GM18861 (cell line): ENCODE measurements around the gene EXTL1.

Experiments
- ATAC-seq: cut with Tn5 transposase; IDR thresholded peaks from one replicate; pipeline ENCODE4 v1.9.1; 2021; ENCODE audit not compliant: unreplicated experiment

Gene EXTL1

DNA sequence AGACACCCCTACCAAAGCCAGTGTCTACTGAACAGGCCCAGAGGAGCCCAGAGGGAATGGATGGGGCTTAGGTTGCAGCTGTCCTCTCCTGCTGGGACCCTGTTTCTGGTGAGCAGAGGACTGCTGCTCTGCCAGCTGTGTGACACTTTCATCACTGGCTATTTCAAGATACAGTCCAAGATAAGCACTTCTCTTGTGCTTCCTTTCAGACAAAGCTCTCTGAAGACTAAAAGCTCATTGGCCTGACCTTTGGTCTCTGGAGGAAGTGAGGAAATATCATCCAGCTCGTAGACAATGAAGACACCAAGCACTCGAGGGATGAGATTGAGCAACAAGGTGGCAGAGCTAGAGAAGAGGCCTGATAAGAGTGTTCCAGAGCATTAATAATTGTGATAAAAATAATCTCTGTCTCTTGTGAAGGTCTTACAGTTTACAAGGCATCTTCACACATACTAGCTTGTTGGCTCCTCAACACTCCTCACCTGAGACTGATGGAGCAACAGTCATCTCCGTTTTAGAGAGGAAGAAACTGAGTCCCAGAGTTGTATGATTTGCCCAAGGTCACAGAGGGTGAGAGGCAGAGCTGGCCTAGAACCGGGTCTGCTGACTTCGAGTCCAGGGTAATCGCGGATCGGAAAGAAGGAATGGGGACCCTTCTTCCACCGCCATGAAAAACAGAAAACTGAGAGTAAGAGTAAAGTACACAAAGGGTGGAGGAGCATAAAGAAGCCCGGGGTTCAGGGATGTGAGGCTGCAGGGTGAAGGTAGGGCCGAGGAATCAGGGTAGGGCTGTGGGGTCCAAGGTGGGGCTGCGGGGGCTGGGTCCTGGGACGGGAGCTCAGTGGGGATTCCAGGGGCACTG is 24.4 kb upstream of the EXTL1 start:
- no peak for ATAC-seq

DNA sequence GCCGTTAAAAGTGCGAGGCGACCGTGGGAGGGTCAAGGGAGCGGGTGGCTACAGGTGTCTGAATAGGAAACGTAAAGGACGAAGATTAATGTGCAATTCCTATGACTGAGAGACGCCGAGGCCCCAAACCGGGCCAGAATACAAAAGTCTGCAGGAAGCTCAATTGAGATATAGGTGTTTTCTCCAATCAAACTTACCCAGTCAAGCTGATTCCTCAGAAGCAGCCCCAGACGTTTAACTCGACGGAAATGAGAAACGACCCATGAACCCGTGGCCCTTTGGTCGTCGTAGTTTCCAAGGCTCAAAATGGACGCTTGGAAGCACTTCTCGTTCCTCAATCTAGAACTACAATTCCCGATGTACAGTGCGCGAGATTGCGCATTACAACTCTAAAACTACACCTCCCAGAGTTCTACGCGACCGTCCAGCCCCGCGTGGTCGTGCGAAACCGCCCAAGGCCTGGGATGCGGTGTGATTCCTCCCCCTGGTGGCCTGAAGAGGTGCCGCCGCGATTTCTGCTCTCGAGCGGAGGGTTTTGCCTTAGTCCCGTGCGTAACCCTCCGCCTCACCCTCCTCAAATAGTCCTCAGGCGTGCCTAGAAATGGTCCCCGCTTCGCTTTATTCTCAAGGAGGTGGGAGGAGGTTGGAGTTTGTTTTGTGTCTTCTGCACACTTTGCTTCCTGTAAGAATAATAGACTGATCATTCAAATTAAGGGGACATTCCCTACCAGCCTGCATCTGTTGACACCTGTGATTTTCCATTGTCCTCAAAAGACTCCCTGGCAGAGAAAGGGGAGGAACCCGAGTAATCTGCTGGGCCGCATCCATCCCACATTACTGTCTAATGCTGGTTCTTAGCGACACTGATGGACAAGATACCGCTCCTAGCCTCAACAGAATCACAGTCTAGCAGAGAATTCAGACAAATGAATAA is 23.5 kb upstream of the EXTL1 start, which contains the start of gene PAFAH2:
Gene PAFAH2 (minus strand): TSS at position 236 of the 934 bp plus-strand sequence. CDS start 7,247 bp downstream, outside the sequence.
- ATAC-seq: peak; percentile 95

DNA sequence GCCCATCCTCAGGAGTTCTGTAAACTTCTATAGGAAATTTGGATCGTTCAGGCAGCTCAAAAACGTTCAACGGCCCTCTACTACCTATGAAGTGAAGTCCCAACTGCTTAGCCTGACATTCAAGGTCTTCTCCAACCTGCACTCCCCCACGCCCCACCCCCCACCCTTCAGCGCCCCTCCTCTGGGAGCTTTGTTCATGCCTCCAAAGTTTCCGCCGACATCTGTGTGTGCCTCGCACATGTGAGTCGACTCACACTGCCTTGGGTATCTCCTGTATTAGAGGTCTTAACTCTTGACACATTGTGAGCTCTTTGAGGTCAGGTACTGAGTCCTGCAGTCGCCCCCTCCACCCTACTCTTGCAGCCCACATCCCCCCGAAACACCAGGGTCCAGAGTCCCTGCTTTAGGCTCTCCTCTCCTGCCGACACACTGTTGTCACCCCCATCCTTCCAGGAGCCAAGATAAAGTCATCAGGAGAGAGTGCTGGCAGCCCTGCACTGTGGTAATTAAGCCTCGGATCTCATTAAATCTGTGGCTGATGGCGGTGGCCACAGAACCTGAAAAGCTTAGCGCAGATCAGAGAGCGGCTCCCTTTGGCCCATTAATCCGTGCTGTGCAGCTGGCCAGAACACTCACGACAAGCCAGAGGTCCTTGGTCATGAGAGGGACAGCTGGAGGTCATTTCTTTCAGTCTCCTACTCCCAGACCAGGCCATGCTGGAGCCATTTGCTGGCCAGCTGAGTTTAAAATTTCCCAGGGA is 22.4 kb upstream of the EXTL1 start:
- ATAC-seq: no peak

DNA sequence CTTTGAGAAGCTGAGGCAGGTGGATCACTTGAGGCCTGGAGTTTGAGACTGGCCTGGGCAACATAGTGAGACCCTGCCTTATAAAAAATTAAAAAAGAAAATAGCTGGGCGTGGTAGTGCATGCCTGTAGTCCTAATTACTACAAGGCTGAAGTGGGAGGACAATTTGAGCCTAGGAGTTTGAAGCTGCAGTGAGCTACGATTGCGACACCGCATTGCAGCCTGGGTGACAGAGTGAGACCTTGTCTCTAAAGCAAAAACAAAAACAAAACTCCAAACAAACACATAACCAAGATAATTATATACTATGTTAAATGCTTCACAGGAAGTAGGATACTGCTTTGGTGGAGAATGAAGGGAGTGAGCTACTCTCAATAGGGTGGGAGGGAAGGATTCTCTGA is 18.3 kb upstream of the EXTL1 start:
- no peak for ATAC-seq

DNA sequence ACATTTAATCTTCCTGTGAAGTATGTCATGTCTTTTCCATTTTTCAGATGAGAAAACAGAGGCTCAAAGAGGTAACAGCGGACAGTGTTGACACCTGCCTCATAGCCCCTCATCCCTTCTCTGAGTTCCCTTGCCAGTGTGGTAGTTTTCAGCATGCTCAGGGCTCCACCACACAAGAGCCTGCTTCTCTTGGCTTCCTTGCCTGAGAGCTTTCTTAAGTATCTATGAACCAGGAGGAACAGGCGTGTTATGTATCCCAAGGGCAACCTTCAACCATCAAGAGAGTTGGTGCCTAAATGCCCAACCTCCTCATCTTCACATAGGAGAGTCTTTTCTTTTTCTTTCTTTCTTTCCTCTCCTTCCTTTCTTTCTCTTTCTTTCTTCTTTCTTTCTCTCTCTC is 17.8 kb upstream of the EXTL1 start:
- no peak for ATAC-seq

DNA sequence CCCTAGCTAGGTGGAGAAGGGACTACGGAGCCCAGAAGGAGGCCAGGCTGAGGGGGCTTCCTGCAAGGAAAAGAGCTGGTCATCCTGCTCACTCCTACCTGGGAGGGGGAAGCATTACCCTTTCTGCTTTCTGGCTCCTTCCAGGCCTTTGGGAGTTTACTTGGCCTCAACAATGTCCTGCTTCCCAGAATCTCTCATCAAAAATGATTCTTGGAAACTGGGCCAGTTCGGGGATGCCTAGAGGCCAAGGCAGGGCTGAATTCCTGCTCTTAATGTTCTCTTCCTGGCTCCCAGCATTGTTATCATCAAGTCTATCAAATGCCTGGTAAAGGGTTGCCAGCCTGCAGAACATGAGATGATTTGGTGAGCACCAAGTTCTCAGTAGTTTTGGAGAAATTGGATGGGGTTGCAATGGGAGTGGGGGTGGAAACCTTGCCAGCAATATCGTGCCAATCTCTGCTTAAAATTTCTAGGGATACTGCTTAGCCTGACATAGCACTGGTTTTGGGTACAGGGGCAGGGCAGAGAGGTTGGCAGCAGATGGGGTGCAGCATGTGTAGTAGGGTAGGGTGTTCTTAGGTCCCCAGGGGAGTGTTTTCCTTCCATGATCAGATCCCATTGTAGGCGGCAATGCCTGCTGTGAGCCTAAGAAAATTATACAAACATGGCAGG is 16.0 kb upstream of the EXTL1 start:
- no peak for ATAC-seq

DNA sequence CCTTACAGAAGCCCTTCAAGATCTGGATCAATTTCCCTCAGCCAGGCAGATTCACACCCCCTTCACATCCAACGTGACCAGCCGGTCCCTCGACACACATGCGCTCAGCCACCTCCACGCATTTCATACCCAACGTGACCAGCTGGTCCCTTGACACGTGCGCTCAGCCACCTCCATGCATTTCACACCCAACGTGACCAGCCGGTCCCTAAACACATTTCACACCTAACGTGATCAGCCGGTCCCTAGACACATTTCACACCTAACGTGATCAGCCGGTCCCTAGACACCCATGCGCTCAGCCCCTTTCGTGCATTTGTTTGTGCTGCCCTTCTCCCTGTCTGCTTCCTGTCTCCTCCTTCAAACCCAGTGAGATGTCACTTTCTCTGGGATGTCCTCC is 14.9 kb upstream of the EXTL1 start:
- ATAC-seq: no peak

DNA sequence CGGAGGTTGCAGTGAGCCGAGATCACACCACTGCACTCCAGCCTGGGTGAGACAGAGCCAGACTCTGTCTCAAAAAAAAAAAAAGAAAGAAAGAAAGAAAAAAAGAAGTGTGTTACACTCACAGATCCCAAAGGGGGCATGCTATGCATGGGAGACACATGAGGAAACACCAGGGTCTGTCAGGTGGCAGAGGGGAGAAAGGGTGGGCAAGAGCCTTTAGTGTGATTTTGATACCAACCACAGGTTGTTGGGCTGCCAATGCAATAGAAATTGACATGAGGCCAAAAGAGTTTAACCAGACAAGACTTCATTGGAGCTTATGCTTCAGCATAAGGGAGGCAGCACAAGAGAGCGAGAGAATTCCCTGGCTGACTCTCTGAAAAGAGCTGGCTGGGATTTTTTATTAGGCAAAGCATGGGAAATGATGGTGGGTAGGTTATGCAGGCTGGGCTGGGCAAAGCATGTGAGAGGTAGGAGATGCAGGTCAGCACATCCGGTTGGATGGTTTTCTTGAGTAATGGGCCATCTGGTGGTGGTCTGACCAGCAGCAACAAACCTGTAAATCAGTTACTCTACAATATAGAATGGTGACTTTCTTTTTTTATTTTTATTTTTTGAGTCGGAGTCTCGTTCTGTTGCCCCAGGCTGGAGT is 11.7 kb upstream of the EXTL1 start:
- ATAC-seq: no peak

DNA sequence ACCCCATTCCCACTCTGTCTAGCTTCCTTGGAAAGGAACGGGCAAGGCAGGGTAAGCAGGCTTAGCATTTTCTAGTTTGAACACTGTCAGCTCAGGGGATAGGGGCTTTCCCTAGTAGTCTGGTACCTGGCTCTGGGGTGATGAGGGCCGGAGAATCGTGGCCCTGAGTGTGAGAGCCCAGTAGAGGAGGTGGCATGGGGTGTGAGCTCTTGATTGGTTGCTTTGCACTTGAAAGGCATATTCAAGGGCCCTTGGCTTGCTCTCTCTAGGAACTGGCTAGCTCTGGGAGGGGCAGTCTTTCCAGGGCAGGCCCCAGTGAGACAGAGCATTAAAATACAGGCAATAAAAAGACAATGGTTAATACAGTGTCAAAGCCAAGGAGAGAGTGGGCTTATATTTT is 10.8 kb upstream of the EXTL1 start:
- ATAC-seq: no peak

DNA sequence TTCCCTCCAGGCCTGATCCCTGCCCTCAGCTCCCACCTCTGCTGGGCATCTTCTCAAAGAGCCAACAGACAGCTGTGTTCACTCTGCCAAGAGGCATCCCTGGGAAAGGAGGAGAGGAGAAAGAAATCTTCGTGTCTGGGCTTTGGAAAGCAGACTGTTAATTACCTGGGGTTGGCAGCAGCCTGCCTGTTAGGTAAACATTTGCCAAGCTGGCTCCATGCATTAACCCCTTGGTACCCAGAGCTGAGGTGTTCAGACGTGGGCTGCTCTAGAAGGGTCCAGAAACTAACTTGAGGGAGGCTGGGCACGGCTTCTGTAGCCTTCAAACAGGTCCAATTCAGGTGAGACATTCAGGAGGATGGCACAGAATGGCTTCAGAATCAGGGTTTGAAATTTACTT is 8.7 kb upstream of the EXTL1 start:
- no peak for ATAC-seq

DNA sequence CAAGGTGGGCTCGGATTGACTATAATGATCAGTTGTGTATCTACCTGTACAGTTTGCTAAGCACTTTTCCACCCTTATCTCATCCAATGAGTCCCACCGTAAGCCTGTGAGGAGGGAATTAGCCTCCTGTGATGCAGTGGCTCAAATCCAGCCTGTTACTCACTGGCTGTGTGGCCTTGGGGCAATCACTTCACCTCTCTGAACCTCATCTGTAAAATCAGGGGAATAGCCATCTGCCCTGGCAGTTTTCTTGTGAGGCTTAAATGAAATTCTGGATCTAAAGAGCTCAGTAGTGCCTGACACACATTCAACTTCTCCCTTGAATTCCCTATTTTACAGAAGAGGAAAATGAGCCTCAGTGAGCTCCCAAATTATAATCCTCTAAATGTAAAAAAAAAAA is 7.4 kb upstream of the EXTL1 start:
- no peak for ATAC-seq

DNA sequence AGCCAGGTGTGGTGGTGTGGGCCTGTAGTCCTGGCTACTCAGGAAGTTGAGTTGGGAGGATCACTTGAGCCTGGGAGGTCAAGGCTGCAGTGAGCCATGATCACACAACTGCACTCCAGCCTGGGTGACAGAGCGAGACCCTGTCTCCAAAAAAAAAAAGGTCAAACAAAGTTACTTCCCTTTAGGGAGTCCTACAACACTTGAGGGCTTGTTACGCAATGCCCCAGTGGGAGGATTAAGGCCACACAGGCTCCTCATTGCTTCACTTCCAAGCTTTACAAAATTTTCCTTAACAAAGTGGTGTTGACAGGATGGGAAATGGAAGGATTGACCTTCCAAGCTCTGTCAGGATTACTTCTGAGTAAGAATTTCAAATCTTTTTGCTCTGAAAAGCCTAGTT is 6.2 kb upstream of the EXTL1 start:
- no peak for ATAC-seq

DNA sequence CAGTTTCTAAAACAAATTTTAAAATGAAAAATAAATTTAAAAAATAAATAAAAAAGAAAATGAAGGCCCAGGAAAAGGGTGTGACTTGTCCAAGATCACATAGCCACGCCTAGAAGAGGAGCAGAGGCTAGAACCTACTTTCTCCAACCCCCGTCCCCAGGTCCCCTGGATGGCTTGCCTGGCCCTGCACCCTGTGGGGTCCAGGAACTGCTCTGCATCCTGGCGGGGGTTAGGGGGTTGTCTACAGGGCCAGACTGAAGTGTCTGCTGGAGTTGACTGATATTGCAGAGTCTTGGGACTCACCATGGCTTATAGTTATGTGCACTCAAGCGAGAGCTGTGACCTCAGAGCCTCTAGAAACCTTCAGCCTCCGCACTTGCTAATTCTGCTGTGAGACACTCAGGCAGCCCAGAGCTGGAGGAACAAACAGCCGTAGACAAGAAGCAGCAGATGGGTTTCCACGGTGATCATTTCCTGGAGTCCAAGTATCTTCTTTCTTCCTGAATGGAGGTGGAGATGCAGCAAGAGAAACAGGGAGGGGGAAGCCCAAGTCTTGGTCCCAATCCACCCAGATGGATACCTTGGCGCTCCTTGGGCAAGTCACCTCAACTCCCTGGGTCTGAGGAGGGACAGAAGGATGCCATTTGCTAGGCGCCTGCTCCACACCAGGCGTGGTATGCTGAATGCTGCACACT is 5.2 kb upstream of the EXTL1 start:
- no peak for ATAC-seq

DNA sequence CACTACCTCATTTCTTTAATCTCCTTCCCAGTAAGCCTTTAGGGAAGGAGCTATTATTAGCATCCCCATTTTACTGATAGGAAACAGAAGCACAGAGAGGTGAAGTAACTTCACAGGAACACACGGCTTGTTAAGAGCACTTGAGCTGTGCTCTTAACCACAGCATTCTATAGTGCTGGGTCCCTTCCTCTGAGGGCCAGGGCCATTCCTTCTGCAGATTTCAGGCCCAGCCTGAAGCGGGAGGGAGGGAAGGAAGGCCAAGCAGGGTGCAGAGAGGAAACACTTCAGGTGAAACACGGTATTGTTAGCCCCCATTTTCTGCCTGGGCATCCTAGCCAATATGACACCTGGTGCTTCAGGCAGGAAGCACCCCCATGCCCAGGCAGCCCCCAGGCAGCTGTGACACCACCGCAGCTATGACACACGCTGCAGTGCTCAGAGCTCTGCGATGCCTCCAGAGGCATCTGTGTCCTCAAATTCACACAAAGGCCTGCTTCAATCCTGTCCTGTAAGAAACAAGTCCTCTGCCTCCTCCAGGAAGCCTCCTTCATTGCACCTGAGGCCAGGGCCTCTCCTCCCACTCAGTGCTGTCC is 4.5 kb upstream of the EXTL1 start:
- ATAC-seq: no peak

DNA sequence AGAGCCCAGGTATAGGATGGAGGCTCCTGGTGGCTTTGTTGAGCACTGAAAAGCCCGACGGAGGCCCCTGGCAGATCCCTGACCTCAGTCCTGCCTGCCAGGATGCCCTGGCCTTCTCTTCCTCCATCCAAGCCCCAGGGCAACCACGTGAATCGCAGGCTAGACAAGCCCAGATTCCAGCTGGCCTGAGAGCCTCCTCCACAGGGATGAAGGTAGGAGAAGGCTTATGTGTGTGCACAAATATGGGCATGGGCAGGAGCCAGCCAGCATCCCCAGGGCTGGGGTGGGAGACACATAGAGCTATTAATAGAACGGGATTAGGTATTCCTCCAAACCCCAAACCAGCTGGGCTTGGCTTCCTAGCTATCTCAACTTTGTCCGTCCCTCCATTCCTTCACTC is 4.0 kb upstream of the EXTL1 start:
- no peak for ATAC-seq

DNA sequence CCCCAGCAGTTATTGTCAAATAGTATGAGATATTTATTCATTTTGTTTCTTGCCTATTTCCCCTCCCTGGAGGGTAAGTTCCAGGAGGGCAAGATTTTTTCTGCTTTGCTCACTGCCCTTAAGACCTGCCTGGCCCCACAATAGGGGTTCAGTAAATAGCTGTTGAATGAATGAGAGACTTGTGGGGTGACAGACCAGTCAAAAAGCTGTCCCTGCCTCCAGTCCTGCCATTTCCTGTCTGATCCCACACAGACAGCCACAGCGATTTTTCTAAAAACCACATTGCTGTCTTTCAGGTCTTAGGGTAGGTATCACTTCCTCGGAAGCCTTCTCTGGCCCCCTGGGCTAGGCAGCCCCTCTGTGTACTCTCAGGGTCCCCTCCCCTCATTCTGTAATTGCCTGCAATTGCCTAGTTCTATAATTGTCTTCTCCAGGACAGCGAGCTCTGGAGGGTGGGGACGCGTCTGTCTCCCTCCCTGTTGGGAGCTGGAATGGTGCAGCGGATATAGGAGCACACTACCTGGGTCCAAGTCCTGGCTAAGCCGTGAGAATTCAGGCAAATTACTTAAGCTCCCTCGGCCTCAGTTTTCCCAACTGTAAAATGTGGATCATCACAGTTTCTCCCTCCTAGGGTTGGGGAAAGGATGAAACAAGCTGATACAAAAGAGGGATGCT is 1.8 kb upstream of the EXTL1 start:
- no peak for ATAC-seq

DNA sequence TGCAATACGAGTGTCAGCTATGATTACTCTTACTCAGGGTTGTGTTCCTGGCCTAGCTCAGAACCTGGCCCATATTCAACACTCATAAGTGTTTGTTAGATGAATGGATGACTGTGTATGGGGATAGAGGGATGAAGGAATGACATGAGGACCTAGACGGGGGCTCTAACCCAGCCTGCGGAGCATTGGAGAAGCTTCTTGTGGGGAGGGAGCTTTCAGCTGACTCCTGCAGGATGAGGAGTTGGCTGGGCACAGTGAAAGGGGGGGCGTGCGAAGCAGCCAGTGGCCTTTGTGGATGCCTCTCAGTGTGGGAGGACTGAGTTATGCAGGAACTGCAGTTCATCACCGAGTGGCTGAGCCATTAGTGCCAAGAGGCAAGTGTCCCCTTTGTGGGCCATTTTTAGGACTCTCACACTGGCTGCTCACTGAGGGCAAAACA is 1.2 kb upstream of the EXTL1 start:
- no peak for ATAC-seq

DNA sequence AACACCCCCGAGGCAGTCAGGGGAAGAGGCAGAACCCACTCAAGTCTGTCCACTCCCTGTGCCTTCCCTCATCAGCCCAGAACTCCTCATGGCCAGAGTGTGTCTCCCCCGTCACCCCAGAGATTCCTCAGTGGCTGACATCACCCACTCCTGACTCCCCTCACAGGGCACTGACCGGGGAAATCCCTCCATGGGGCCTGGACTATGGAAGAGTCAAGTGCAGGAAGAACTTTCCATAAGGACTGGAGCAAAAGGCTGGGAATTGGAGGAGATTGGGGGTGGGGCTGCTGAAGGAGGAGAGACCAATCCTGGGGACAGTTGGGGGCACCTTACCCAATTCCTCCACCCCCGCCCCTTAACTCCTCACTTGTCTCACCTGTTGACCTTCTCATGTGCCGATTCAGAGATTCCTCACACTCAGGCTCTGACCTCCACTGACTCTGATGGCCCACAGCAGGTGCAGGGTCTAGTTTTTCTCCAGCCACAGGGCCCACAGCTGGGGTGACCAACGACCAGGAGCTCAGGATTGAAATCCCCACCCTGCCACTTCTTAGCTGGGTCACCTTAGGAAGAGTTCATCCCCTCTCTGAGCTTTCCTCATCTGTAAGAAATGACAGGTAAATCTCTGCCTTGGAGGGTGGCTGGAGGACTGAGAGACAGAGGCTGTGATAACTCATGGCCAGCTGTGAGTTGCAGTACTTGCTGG is 481 bp upstream of the EXTL1 start:
- ATAC-seq: no peak
